Stimulated activated naive CD8-positive, alpha-beta T cell treated with anti-CD3 and anti-CD28 coated beads, Interleukin-15, amount 100 ng/mL, for 72 hours (primary cell): Measurements from ENCODE around the gene TREX2.
A peak's percentile ranks its signal among the peaks of the same experiment; 100 is the strongest.

Source experiments
- ATAC-seq: fragments of 150-1000 bp; cut with Tn5 transposase; 2 replicates; pipeline ENCODE4 v1.10.0; 2021; ENCODE audit warnings: mild to moderate bottlenecking, moderate library complexity
- DNase-seq, 2 donors: peaks; one replicate each; pipeline ENCODE4 v3.0.0; 2021 to 2022
- H3K27ac Mint-ChIP-seq, 2 donors: one replicate each; pipeline ENCODE4 v1.8.0; 2022; ENCODE audit warnings: mild to moderate bottlenecking in 2 of 2, mixed read lengths in 2 of 2, moderate library complexity in 2 of 2
- H3K27me3 Mint-ChIP-seq: one replicate; pipeline ENCODE4 v1.8.0; 2022; ENCODE audit warnings: mixed read lengths
- H3K4me1 Mint-ChIP-seq: one replicate; pipeline ENCODE4 v1.8.0; 2022; ENCODE audit warnings: mild to moderate bottlenecking, mixed read lengths
- H3K4me3 Mint-ChIP-seq, 2 donors: one replicate each; pipeline ENCODE4 v1.8.0; 2022; ENCODE audit warnings: mild to moderate bottlenecking in 2 of 2, mixed read lengths in 2 of 2, moderate library complexity in 1 of 2
- H3K9me3 Mint-ChIP-seq, 2 donors: one replicate each; pipeline ENCODE4 v1.8.0; 2022; ENCODE audit warnings: mixed read lengths in 2 of 2

TREX2 gene

DNA sequence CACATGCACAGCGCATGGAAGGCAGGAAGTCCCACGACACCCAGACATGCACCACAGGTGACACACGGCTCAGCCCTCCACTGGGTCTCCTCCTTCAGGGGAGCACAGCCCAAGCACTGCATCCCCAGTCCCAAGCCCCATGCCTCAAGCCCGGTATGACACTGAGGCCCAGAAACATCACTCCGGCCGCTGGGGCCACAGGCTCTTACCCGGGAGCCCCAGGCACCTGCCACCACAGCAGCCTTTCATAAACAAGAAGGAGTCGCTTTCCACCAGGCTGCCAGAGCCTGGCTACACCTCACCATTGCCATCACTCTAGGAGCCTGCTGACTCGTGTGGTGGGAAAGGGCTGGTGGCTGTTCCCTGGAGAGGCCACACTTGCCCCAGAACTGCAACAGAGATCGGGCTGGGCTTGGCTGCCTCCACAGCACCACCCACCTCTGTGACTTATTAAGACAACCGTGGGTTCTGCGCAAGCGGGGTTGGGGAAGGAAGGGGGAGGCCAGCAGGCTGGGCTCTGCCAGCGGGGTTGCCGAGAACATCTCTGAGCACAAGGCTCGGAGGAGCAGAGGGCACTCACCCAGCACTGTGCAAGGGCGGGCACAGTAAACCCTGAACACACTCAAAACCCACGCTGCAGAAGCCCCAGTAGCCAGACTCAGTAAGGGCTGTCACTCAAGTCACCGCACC lies 20.0 kb upstream of the TREX2 start:
- Mint-ChIP-seq H3K27me3 (no peaks in the 10 kb centered on the region), H3K4me1 (peaks cover 26% of the 10 kb centered on the region), H3K4me3 (no peak overlapping the region), H3K9me3 (no peaks in the 10 kb centered on the region), H3K27ac (no peak overlapping the region)
- no peak for ATAC-seq
- no peak for DNase-seq

DNA sequence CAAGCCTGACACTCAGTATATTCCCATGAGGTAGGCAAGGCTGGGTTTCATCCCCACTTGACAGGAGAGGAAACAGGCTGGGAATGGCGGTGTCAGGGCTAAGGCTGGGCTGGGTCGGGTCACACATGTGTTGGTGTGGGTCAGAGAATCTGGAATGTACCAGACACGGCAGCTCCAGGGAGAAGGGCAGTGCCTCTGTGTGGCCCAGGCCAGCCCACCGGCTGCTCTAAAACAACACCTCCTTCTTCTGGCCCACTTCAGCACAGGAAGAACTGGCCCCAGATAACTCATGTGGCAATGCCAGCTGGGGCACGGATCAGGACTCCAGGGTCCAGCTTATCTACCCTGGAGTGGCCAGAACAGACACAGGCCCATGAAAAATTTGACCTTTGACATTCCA lies 18.3 kb upstream of the TREX2 start:
- H3K9me3 Mint-ChIP-seq, result no peaks in the 10 kb centered on the region
- no peak for DNase-seq
- peaks cover 26% of the 10 kb centered on the region for H3K4me1 Mint-ChIP-seq
- H3K27me3 Mint-ChIP-seq, result no peaks in the 10 kb centered on the region
- ATAC-seq, result no peak
- H3K4me3 Mint-ChIP-seq, result no peak overlapping the region
- no peak overlapping the region for H3K27ac Mint-ChIP-seq

DNA sequence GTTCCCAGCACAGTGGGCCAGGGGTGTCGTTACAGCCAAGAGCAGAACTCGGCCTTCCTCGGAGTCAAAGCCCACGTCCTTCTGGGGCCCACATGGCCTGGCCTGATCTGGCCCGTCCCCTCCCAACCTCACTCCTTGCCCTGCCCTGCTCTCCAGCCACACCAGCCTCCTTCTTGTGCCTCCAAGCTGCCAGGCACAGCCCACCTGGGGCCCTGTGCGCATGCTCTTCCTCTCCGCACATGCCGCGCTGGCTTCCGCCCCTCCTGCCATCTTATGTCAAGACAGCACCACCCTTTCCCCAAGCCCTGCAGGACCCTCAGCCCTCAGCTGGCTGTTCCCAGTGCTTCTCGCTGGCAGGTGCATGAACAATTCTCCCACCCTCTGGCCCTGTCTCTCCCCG lies 17.7 kb upstream of the TREX2 start:
- Mint-ChIP-seq H3K9me3 (no peaks in the 10 kb centered on the region), H3K27ac (peak overlapping the region in 1 of 2 donors; percentile 62)
- no peak for ATAC-seq

DNA sequence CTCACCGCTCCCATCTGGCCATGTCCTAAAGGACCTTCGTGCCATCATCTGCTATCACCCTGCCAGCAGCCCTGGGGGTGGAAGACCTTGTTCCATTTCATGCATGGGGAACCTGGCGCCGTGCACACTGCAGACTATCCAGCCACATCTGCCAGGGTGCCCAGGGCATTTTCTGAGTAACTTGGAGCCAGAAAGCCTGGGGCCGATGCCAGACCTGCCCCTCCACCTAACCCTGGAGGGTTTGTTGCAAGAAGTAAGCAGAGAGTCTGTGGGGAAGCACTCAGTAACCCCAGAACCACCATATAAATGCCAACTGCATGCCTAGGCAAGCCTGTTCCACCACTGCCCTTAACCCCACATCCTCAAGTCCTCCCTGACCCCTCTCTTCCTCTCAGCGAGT lies 17.2 kb upstream of the TREX2 start:
- Mint-ChIP-seq H3K9me3 (no peaks in the 10 kb centered on the region), H3K27ac (peak overlapping the region; percentile 62 to 64), H3K27me3 (no peaks in the 10 kb centered on the region), H3K4me3 (no peak overlapping the region), H3K4me1 (peaks cover 17% of the 10 kb centered on the region)
- DNase-seq, result no peak
- ATAC-seq, result no peak

More for the DNA sequence above, 17.7 kb upstream of the TREX2 start:
- Mint-ChIP-seq H3K4me1 (peaks cover 22% of the 10 kb centered on the region), H3K4me3 (no peak overlapping the region), H3K27me3 (no peaks in the 10 kb centered on the region)
- DNase-seq, result no peak

DNA sequence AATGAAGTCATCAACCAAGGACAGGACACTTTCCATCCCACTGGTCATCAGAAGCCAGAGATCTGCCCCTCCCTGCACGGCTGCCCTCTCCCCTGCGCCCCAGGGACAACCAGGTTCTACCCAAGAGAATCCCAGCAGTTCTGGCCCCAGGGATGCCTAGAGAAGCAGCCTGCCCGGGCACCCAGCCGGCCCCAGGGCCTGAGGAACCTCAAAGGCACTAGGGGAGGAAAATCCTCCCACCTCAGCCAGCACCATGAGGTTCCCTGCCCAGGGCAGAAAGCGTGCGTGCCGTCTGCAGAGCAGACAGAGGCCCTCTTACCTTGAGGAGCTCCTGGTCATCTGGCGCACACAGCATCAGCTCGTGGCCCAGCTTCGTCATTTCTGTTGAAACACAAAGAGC lies 16.4 kb upstream of the TREX2 start:
- Mint-ChIP-seq H3K4me1 (peaks cover 9% of the 10 kb centered on the region), H3K9me3 (no peaks in the 10 kb centered on the region), H3K27me3 (no peaks in the 10 kb centered on the region), H3K27ac (no peak overlapping the region), H3K4me3 (no peak overlapping the region)
- no peak for DNase-seq
- no peak for ATAC-seq

DNA sequence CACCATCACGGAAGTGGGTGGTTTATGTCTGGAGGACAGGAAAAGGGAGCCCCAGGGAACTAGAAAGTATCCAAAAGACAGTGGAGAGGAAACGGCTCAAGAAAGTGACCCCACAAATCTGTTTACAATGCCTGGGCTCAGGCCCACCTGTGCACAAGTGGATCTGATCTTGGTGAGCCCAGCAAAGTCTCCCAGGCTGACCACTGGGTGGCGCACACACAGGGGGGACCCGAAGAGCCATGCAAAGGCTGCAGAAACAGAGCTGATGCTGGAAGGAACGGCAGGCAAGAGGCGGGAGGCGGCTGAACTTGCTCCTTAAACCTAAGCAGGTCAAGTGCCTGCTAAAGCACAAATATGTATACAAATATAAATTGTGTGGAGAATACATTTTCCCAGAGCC lies 15.0 kb upstream of the TREX2 start:
- H3K4me1 Mint-ChIP-seq, result peaks cover 6% of the 10 kb centered on the region
- H3K9me3 Mint-ChIP-seq, result no peaks in the 10 kb centered on the region
- H3K4me3 Mint-ChIP-seq, result no peak overlapping the region
- H3K27ac Mint-ChIP-seq, result no peak overlapping the region
- H3K27me3 Mint-ChIP-seq, result no peaks in the 10 kb centered on the region
- DNase-seq, result peak; percentile 32 to 36
- peak; percentile 66 for ATAC-seq

DNA sequence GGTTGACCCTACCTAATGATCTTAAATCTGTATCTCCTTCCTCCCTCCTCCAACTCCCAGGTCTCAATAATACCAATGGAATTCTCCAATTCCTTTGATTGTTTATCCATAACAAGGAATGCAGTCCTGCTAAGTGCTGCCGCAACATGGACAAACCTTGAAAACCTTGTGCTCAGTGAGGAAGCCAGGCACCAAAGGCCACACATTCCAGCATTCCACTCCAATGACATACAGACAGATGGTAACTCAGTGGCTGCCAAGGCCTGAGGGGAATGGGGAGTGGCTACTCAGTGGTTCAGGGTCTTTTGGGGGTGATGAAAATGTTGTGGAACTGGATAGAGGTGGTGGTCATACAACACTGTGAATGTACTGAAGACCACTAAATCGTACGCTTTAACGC lies 14.1 kb upstream of the TREX2 start:
- ATAC-seq (no peak), DNase-seq (no peak)
- peaks cover 6% of the 10 kb centered on the region for H3K4me1 Mint-ChIP-seq
- no peak overlapping the region for H3K4me3 Mint-ChIP-seq
- no peaks in the 10 kb centered on the region for H3K9me3 Mint-ChIP-seq
- H3K27me3 Mint-ChIP-seq, result no peaks in the 10 kb centered on the region
- no peak overlapping the region for H3K27ac Mint-ChIP-seq

DNA sequence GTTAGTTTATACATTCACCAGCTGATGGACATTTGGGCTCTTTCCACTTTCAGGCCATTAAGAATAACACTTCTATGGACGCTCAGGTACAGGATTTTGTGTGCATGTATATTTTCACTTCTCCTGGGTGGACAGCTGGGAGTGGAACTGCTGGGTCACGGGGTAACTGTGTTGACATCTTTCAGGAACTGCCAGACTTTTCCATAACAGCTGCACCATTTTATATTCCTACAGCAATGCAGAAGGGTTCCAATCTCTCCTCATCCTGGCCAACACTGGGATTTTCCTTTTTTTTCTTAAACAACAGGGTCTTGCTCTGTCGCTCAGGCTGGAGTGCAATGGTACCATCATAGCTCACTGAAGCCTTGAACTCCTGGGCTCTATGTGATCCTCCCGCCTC lies 12.6 kb upstream of the TREX2 start:
- H3K4me1 Mint-ChIP-seq, result peaks cover under 1% of the 10 kb centered on the region
- DNase-seq (no peak), ATAC-seq (no peak)
- H3K27me3 Mint-ChIP-seq, result no peaks in the 10 kb centered on the region
- H3K4me3 Mint-ChIP-seq, result no peak overlapping the region
- H3K27ac Mint-ChIP-seq, result no peak overlapping the region
- H3K9me3 Mint-ChIP-seq, result no peaks in the 10 kb centered on the region

DNA sequence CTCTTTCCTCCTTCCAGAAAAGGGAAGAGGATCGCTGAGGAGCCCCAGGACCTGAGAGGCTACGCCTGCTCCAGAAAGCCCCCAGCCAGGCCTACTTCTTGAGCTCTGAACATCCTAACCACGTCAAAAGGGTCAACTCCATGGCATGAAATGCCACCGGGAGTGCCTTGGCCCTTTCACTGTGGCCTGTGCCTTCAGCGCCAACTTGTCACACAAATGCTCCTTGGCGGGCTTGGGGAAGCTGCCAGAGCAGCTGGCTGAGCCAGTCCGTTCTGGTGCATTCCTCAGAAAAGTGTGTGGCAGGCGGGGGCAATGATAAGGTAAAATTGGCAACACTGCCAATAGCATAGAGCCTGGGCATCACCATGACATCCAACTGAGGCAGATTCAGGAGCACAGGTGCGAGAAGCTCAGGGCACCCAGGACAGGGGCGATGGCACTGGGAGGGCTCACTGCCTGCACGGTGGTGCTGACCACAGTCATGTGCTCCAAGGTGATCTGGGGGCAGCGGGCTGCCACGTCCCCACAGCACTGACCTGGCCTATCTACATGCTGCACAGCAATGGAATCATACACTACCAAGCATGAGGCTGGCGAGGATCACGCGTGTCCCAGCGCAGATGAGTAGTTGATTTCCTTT lies 12.1 kb upstream of the TREX2 start:
- Mint-ChIP-seq H3K9me3 (no peaks in the 10 kb centered on the region), H3K4me3 (no peak overlapping the region), H3K4me1 (no peaks in the 10 kb centered on the region), H3K27ac (peak overlapping the region in 1 of 2 donors; percentile 40), H3K27me3 (no peaks in the 10 kb centered on the region)
- no peak for ATAC-seq
- no peak for DNase-seq

DNA sequence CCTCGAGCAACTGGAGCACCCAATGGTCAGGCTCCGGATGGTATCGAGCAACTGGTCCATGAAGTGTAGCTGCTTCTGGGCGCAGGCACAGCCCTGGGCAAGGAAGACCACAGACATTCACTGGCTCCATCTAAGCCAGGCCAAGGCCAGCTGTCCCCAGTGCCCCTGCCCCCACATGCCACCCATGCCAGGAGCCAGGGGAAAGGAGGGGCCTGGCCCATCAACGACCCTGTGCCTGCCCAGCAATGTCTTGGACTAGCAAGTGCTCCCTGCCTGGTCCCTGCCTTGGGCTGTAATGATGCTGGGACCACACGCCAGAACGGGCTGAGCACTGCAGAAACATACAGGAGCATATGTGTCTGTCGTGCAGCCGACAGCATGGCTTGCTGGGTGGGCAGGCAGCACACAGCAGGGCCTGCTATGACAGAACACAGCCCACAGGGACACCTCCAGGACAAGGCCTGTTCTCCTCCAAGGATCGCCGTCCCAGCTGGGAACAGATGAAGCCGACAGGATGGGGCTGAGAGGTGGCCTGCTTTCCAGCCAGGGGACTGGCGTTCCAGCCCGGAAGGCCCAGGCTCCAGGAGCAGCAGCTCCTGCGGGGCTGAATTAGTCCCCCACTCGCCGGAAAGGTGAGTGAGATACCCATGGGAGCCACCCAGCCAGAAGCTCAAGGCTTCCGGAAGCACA lies 11.4 kb upstream of the TREX2 start:
- H3K27ac Mint-ChIP-seq, result peak overlapping the region in 1 of 2 donors; percentile 34
- H3K4me3 Mint-ChIP-seq, result no peak overlapping the region
- no peaks in the 10 kb centered on the region for H3K9me3 Mint-ChIP-seq
- no peaks in the 10 kb centered on the region for H3K27me3 Mint-ChIP-seq
- no peaks in the 10 kb centered on the region for H3K4me1 Mint-ChIP-seq
- DNase-seq (no peak), ATAC-seq (no peak)

DNA sequence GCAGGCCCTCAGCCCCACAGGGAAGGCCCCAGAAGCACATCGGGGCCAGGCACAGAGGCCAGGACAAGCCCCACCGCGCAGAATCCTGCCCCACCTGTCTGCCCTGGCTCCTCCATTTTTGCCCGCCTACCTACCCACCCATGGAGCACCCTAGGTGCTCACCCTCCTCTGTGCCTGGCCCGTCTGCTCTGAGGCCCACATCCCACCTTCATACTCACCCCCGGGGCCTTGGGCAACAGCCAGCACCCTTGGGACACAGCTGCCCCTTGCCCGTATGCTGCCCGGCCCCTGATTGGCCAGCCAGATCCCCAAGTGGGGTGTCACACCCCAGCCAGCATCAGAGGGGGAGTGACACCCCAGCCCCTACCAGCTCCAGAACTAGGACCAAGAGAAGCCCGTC lies 10.8 kb upstream of the TREX2 start:
- no peaks in the 10 kb centered on the region for H3K4me1 Mint-ChIP-seq
- peak overlapping the region in 1 of 2 donors; percentile 67 for H3K27ac Mint-ChIP-seq
- ATAC-seq (no peak), DNase-seq (no peak)
- H3K4me3 Mint-ChIP-seq, result no peak overlapping the region
- H3K9me3 Mint-ChIP-seq, result no peaks in the 10 kb centered on the region
- no peaks in the 10 kb centered on the region for H3K27me3 Mint-ChIP-seq

DNA sequence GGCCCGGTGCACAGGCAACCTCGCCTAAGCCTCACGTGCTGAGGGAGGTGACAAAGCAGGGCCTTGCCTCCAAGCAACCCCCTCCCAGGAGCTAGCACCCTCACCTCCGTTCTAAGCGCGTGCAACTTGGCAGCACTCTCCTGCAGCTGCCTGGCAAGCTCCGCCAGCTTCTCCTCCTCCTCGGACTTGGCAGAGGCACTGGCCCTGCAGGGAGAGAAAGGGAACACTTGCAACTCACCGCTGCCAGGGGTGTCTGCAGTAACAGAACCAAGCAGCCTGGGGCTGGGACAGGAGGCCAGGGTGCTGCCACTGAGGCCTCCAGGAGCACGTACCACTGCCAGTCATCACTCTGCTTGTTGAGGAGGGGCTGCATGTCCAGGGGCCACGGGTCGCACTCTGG lies 10.3 kb upstream of the TREX2 start:
- H3K4me1 Mint-ChIP-seq, result no peaks in the 10 kb centered on the region
- H3K9me3 Mint-ChIP-seq, result no peaks in the 10 kb centered on the region
- no peaks in the 10 kb centered on the region for H3K27me3 Mint-ChIP-seq
- no peak overlapping the region for H3K27ac Mint-ChIP-seq
- no peak for DNase-seq
- H3K4me3 Mint-ChIP-seq, result no peak overlapping the region
- ATAC-seq, result no peak

DNA sequence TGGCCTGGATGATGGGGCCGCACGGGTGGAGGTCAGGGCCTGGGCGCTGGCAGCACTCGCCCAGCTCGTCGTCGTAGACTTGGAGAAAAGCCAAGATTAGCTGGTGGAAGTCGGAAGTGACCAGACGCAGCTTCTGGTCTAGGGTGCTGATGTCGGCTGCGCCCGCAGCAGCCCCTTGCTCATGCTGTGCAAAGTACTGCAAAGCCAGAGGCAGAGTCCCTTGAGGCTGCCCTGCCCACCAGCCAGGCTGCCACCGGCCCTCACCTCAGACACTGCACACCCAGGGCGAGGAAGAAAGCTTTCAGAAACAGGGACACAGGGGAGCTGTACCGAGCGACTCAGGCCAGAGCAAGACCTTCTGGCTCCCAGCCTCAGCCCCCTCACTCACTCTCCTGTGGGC lies 9.7 kb upstream of the TREX2 start:
- Mint-ChIP-seq H3K27me3 (no peaks in the 10 kb centered on the region), H3K4me3 (no peak overlapping the region), H3K9me3 (no peaks in the 10 kb centered on the region), H3K4me1 (no peaks in the 10 kb centered on the region), H3K27ac (no peak overlapping the region)
- DNase-seq (no peak), ATAC-seq (no peak)

DNA sequence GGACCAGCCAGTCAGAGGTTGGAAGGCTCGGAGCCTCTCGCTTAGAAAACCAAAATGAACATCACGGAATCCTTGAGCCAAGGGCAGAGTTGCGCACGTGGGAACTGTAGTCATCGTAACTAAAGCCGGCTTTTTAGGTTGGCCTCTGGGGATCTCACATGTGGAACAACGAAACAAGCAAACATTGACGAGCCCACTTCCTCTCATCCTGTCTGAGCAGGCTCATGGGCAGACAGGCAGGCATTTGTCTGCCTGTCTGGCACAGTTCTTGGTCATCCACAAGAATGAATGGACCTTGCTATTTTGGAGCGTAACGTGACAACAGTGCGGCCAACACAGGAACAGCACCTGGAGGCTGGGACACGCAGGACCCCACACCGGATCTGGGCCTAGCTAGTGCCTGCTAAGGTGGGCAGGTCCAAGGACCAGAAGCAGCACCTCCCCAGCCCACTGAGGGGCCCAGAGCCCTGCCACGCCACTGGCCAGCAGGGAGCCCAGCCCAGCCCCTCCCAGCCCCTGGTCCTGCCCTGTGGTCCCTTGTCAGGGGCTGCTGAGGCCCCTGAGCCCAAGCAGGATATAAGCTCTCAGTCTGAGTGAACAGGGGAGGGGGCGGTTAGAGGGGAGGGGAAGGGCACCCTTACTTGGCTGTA lies 9.2 kb upstream of the TREX2 start:
- Mint-ChIP-seq H3K4me3 (no peak overlapping the region), H3K9me3 (no peaks in the 10 kb centered on the region), H3K27ac (no peak overlapping the region), H3K27me3 (no peaks in the 10 kb centered on the region), H3K4me1 (no peaks in the 10 kb centered on the region)
- DNase-seq (no peak), ATAC-seq (no peak)

DNA sequence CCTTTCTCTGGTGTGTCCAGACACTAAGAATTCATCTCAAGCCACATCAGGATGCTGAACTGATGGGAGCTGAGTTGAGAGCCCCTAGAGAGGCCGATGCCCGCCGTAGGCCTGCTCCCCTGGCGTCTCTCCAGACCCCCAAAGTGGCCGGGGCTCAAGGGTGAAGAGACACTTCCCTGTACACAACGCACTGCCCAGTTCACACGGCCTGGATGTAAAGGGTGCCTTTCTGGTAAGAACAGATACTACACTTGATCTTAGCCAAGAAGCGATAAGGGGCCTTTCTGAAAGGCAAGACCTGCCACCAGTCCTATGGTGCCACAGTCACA lies 5.1 kb upstream of the TREX2 start:
- ATAC-seq (no peak), DNase-seq (no peak)
- H3K4me3 Mint-ChIP-seq, result no peak overlapping the region
- H3K27ac Mint-ChIP-seq, result no peak overlapping the region
- H3K4me1 Mint-ChIP-seq, result no peaks in the 10 kb centered on the region
- no peaks in the 10 kb centered on the region for H3K27me3 Mint-ChIP-seq
- no peaks in the 10 kb centered on the region for H3K9me3 Mint-ChIP-seq
